Measurements from ENCODE around the gene FREM2. TPM values are rescaled to one million over a fixed set of nuclear protein-coding genes. Genes with fewer than 3 reads are reported as not detected.

The FREM2 gene
- total and polyA plus RNA-seq, 2 experiments from 2014 or later: 2.4 to 29.8 TPM

DNA sequence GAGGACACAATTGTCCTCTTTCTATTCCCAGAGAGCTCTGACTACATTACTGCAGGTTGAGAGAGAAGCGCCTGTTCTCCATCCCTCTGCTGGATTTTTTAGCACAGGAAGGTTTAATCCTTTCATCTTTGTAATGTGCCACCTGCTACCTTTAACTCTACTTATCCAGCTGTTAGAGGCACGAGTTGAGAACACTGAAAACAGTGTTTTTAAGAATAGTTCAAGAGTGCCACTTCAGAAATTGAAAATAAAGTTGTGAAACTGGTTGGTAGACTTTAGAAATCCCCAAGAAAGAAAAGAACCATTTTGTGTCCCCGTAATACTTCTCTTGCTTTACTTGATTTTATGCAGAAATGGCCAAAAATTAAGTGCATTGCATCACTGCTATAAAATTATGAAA lies 20.6 kb downstream of the FREM2 start:
- H3K27me3 ChIP-seq (ENCODE audit: insufficient read depth): no peaks in the 10 kb centered on the region
- no peaks in the 10 kb centered on the region for H3K79me2 ChIP-seq (replicated peaks; ENCODE audit: insufficient read depth)
- H3K4me1 ChIP-seq (ENCODE audit: insufficient read depth): 0 out of 2 replicates have a peak, but pooled peaks cover 2% of the 10 kb centered on the region
- no peaks in the 10 kb centered on the region for H3K27me3 Mint-ChIP-seq (ENCODE audit: insufficient read depth, low read depth, poor library complexity)
- peaks cover 3% of the 10 kb centered on the region; the same call in 1 of the 3 replicates for H3K36me3 Mint-ChIP-seq (ENCODE audit: low read depth)
- H3F3A ChIP-seq (replicated peaks; ENCODE audit: low read depth): no peaks in the 10 kb centered on the region
- no peak overlapping the region for H2AFZ ChIP-seq
- DNase-seq (ENCODE audit: low spot score): no peak
- H3K4me3 Mint-ChIP-seq: no peak overlapping the region
- no peak overlapping the region for H3K27ac ChIP-seq (ENCODE audit: low read depth)
- no peak for TF ChIP-seq ZNF331 (CRISPR knock-in tag; IDR thresholded peaks at IDR 0.05; ENCODE audit: low read depth)
- no peak overlapping the region for H3K4me2 ChIP-seq
- no peak overlapping the region for H3K27ac Mint-ChIP-seq
- H3K4me3 ChIP-seq: no peak overlapping the region
- no peak for ATAC-seq
- H3K9me2 ChIP-seq (ENCODE audit: insufficient read depth): no peaks in the 10 kb centered on the region
- no peaks in the 10 kb centered on the region for H4K20me1 ChIP-seq (replicated peaks; ENCODE audit: insufficient read depth)
- no peaks in the 10 kb centered on the region for H3K9me3 Mint-ChIP-seq
- H3K36me3 ChIP-seq (ENCODE audit: insufficient read depth): no peaks in the 10 kb centered on the region
- H3K4me1 Mint-ChIP-seq: peaks cover 4% of the 10 kb centered on the region; the same call in 2 of the 3 replicates

DNA sequence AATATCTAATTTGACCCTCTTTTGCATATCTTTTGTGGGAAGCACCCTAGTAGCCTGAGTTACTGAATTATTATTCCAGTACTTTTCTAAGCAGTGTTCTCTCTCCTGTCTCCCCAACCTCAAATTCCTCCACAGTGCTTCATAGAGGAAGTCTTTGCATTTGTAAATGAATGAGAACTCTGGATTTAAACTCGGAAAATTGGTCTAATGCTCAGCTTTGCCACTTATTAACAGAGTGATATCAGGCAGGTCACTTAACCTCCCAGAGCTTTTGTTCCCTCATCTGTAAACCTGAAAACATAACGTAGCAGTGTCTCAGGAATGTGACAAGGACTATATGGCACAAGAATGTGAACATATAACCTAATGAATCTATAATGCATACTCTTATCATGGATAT lies 26.2 kb downstream of the FREM2 start:
- Histone ChIP-seq H3K27ac (ENCODE audit: low read depth) (no peak overlapping the region), H2AFZ (no peak overlapping the region), H3K4me2 (no peak overlapping the region), H3K36me3 (ENCODE audit: insufficient read depth) (no peaks in the 10 kb centered on the region), H3K79me2 (replicated peaks; ENCODE audit: insufficient read depth) (no peaks in the 10 kb centered on the region), H3F3A (replicated peaks; ENCODE audit: low read depth) (no peaks in the 10 kb centered on the region), H4K20me1 (replicated peaks; ENCODE audit: insufficient read depth) (no peaks in the 10 kb centered on the region; the same call in 1 of the 2 replicates), H3K9me2 (ENCODE audit: insufficient read depth) (no peaks in the 10 kb centered on the region), H3K4me3 (no peak overlapping the region), H3K4me1 (ENCODE audit: insufficient read depth) (peaks cover 8% of the 10 kb centered on the region), H3K27me3 (ENCODE audit: insufficient read depth) (no peaks in the 10 kb centered on the region)
- Mint-ChIP-seq H3K36me3 (ENCODE audit: low read depth) (peaks cover 6% of the 10 kb centered on the region; the same call in 2 of the 3 replicates), H3K4me3 (no peak overlapping the region), H3K4me1 (peaks cover 14% of the 10 kb centered on the region; the same call in 2 of the 3 replicates), H3K9me3 (no peaks in the 10 kb centered on the region), H3K27ac (peak overlapping the region; percentile 43; the same call in 1 of the 2 replicates), H3K27me3 (ENCODE audit: insufficient read depth, low read depth, poor library complexity) (no peaks in the 10 kb centered on the region)
- ATAC-seq (no peak), DNase-seq (ENCODE audit: low spot score) (no peak)
- no peak for TF ChIP-seq CREB1 (CRISPR knock-in tag; IDR thresholded peaks at IDR 0.05; ENCODE audit: low read depth)
- TF ChIP-seq ZNF462 (CRISPR knock-in tag; IDR thresholded peaks at IDR 0.05): no peak
- TF ChIP-seq POLR2AphosphoS5 (IDR thresholded peaks at IDR 0.05; ENCODE audit: low read depth): no peak
- TF ChIP-seq CTCF (conservative IDR thresholded peaks at IDR 0.05; ENCODE audit: low read depth in 2 of 2): no peak
- no peak for TF ChIP-seq STAT1 (IDR thresholded peaks at IDR 0.05; ENCODE audit: unreplicated experiment)

Measured in GM23338 (cell line).